Ascending aorta (tissue), 2 donors: ENCODE data around the gene NFE2L1. TPM values are rescaled to one million over a fixed set of nuclear protein-coding genes. Genes with fewer than 3 reads are reported as not detected.
"Not testable (repeated sequence)": the region's sequence is repeated elsewhere in the genome, so short reads cannot be mapped to it uniquely, and the experiment has no call there.

ENCODE experiments used
- DNase-seq, 2 donors: peaks; one replicate each; pipeline ENCODE4 v3.0.0-alpha.2; 2019; ENCODE audit warnings: low spot score in 2 of 2
- H3K27ac ChIP-seq, 2 donors: fragments of 200-600 bp; sonication (generic); one replicate each; pipeline ENCODE4 v1.5.1; 2016 to 2017; ENCODE audit warnings: mild to moderate bottlenecking in 1 of 2
- H3K27me3 ChIP-seq: fragments of 200-600 bp; sonication (generic); one replicate; pipeline ENCODE4 v1.5.1; 2017
- H3K36me3 ChIP-seq, 2 donors: fragments of 200-600 bp; sonication (generic); one replicate each; pipeline ENCODE4 v1.5.1; 2016
- H3K4me1 ChIP-seq, 2 donors: fragments of 200-600 bp; sonication (generic); one replicate each; pipeline ENCODE4 v1.5.1; 2016 to 2017; ENCODE audit warnings: mild to moderate bottlenecking in 1 of 2
- H3K4me3 ChIP-seq, 2 donors: fragments of 200-600 bp; sonication (generic); one replicate each; pipeline ENCODE4 v1.5.1; 2016 to 2017; ENCODE audit warnings: mild to moderate bottlenecking in 1 of 2
- H3K9me3 ChIP-seq, 2 donors: fragments of 200-600 bp; sonication (generic); one replicate each; pipeline ENCODE4 v1.5.1; 2016
- intact Hi-C: fragments of 100-400 bp; cut with DNase I; formaldehyde crosslinking; loops from one replicate; pipeline ENCODE4 v1.15.1; 2023
- total RNA-seq: library from RNA; depleted of rRNA; stranded (reverse); fragments of >200 nt; gene quantifications from one replicate; pipeline ENCODE4 v1.1.0, GENCODE V29; 2016
- TF ChIP-seq, protein P1 (sequence below), 3 experiments: fragments of 200-600 bp in 2 of 3; fragments of 450-650 bp in 1 of 3; sonication (generic) in 2 of 3; IDR thresholded peaks; one replicate each; pipeline ENCODE4 v1.5.1; 2016 to 2019; ENCODE audit warnings: antibody characterized with exemption in 3 of 3, mild to moderate bottlenecking in 1 of 3, moderate library complexity in 1 of 3

The NFE2L1 gene, protein sequence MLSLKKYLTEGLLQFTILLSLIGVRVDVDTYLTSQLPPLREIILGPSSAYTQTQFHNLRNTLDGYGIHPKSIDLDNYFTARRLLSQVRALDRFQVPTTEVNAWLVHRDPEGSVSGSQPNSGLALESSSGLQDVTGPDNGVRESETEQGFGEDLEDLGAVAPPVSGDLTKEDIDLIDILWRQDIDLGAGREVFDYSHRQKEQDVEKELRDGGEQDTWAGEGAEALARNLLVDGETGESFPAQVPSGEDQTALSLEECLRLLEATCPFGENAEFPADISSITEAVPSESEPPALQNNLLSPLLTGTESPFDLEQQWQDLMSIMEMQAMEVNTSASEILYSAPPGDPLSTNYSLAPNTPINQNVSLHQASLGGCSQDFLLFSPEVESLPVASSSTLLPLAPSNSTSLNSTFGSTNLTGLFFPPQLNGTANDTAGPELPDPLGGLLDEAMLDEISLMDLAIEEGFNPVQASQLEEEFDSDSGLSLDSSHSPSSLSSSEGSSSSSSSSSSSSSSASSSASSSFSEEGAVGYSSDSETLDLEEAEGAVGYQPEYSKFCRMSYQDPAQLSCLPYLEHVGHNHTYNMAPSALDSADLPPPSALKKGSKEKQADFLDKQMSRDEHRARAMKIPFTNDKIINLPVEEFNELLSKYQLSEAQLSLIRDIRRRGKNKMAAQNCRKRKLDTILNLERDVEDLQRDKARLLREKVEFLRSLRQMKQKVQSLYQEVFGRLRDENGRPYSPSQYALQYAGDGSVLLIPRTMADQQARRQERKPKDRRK
- 114 TPM for total RNA-seq

DNA sequence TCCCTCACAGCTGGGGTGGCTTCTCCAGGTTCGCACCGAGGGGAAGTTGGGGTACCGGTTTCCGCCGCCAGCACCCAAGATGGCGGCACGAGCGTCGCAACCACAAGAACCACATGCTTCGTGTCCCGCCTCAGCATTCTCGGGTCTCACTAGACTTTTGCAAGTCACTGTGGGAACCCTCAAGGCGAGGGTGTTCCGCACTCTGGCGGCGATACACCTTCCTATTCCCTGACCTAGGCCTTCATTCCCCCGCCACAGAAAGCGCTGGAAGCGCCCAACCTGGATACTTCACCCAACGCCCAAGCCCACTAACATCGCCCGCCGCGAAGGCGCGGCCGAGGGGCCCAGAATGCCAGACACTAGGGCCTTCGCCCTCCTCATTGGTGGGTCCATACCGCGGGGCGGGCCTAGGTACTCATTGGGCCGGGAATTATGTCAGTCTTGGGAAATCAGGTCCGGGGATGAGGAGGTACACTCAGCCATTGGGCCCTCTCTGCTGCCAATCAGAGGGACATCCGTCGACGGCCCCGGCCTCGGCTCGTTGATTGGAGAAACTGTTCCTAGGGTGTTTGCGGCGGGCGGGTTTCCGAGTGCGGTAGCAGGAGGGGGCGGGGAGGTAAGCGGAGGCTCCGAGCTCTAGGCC, at the start of gene NFE2L1:
Gene NFE2L1, plus strand, starts transcription at position 619 of the 643 bp plus-strand sequence. CDS start 2,760 bp downstream, outside the sequence.
- peaks cover 0 to 8% of the 10 kb centered on the region in 2 donors for H3K36me3 ChIP-seq
- H3K4me3 ChIP-seq: peak within 1 kb of the TSS; percentile 63 to 88
- peaks cover 26 to 40% of the 10 kb centered on the region in 2 donors for H3K4me1 ChIP-seq
- TF ChIP-seq, protein P1, sequence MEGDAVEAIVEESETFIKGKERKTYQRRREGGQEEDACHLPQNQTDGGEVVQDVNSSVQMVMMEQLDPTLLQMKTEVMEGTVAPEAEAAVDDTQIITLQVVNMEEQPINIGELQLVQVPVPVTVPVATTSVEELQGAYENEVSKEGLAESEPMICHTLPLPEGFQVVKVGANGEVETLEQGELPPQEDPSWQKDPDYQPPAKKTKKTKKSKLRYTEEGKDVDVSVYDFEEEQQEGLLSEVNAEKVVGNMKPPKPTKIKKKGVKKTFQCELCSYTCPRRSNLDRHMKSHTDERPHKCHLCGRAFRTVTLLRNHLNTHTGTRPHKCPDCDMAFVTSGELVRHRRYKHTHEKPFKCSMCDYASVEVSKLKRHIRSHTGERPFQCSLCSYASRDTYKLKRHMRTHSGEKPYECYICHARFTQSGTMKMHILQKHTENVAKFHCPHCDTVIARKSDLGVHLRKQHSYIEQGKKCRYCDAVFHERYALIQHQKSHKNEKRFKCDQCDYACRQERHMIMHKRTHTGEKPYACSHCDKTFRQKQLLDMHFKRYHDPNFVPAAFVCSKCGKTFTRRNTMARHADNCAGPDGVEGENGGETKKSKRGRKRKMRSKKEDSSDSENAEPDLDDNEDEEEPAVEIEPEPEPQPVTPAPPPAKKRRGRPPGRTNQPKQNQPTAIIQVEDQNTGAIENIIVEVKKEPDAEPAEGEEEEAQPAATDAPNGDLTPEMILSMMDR (IDR thresholded peaks at IDR 0.05): no peak
- peak within 1 kb of the TSS; percentile 90 to 95 for H3K27ac ChIP-seq
- intact Hi-C loops: loop anchor here (1.0 to 2.0 kb wide), 4 partner anchors 17 to 78 kb away; partner anchors contain the start of gene CBX1
- no peaks in the 10 kb centered on the region for H3K27me3 ChIP-seq
- no peaks in the 10 kb centered on the region for H3K9me3 ChIP-seq
- DNase-seq: peak; percentile 99 to 100

DNA sequence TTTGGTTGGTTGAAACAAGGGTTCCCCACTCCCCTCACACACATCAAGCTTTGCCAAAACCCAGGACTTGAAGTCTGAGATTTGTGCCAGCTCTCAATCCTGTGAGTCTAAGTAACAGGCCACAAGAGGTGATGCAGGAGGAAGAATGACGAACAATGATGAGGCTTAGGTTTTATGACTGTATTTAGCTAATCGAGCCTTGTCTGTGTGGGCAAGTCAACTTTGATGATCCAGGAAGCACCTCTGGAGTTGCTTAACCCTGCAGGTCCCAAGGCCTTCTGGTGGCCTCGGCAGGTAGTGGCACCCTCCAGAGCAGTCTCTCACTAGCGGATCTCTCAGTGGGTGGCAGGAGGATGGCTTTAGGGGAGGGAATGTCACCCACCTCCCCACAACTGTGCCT, 48.6 kb upstream of the NFE2L1 start:
- Histone ChIP-seq H3K27me3 (peaks cover 6% of the 10 kb centered on the region), H3K9me3 (no peaks in the 10 kb centered on the region), H3K4me3 (no peak overlapping the region), H3K4me1 (peaks cover 0 to 5% of the 10 kb centered on the region in 2 donors), H3K36me3 (no peaks in the 10 kb centered on the region), H3K27ac (no peak overlapping the region)
- no peak for DNase-seq
- TF ChIP-seq, protein P1 (IDR thresholded peaks at IDR 0.05): no peak
- intact Hi-C loops: no loop called here

DNA sequence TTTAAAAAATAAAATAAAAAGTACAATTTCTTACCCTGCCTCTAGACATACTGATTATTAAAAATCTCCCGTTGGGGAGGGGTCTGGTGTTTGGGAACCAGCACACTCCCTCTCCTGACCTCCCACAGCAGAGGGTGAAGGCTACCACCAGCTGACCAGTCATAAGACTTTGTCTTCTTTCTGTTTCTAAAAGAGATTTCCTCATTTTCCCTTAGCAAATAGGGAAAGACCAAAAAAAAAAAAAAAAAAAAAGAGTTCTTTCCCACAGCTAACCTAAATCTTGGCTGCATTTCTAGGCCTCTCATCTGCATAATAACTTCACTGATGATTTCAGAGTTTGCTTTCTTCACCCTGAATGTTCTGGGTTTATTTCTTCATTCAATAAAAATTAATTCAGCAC, 47.0 kb upstream of the NFE2L1 start:
- Histone ChIP-seq H3K4me1 (peaks cover 0 to 5% of the 10 kb centered on the region in 2 donors), H3K9me3 (no peaks in the 10 kb centered on the region), H3K27ac (no peak overlapping the region), H3K36me3 (no peaks in the 10 kb centered on the region), H3K4me3 (no peak overlapping the region), H3K27me3 (peaks cover 6% of the 10 kb centered on the region)
- DNase-seq: no peak
- intact Hi-C loops: no loop called here
- TF ChIP-seq, protein P1 (IDR thresholded peaks at IDR 0.05): no peak

DNA sequence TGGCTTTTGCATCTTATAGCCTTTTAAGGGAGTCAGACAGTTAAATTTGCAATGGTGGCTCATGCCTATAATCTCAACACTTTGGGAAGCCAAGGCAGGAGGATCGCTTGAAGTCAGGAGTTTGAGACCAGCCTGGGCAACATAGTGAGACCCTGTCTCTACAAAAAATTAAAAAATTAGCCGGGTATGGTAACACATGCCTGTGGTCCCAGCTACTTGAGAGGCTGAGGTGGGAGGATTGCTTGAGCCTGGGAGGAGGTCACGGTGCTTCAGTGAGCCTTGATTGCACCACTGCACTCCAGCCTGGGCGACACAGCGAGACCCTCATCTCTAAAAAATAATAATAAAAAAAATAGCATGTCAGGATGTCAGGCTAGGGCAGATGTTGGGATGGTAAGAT, 46.5 kb upstream of the NFE2L1 start:
- DNase-seq, H3K27ac ChIP-seq, H3K4me1 ChIP-seq, H3K27me3 ChIP-seq, intact Hi-C loops, H3K9me3 ChIP-seq, H3K36me3 ChIP-seq, H3K4me3 ChIP-seq: not testable (repeated sequence)

DNA sequence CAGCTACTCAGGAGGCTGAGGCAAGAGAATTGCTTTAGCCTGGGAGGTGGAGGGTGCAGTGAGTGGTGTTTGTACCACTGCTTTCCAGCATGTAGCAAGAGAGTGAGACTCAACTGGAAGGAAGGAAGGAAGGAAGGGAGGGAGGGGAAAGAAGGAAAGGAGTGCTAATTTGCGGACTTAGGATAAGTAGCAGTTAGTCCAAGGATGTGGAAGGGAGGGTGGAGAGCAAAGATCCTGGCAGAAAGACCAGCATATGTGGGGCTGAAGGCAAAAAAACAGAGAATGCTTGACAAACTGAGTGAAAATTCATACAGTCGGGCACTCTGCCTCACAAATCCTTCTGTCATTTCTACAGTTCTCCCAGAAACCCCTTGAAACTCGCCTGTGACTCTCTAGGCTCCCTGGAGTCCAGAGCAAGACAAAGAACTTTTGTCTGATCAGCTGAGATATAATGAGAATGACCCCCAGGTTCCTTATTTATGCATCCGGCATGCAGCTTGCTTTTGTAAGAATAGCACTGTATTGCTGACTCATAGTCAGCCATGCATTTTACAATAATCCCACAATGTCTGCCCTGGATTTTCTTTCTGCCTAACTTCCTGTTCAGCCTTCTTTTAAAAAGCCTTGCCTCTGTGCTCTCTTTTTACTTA, 45.8 kb upstream of the NFE2L1 start:
- no peaks in the 10 kb centered on the region for H3K9me3 ChIP-seq
- TF ChIP-seq, protein P1 (IDR thresholded peaks at IDR 0.05): no peak
- H3K27me3 ChIP-seq: peaks cover 6% of the 10 kb centered on the region
- H3K27ac ChIP-seq: peak overlapping the region in 1 of 2 donors; percentile 28
- no peak for DNase-seq
- H3K36me3 ChIP-seq: no peaks in the 10 kb centered on the region
- H3K4me3 ChIP-seq: no peak overlapping the region
- intact Hi-C loops: no loop called here
- H3K4me1 ChIP-seq: peaks cover 0 to 5% of the 10 kb centered on the region in 2 donors
